Adrenal gland (tissue), 5 donors: Measurements from ENCODE around the gene CAMK4.

ENCODE experiments used
- POLR2A ChIP-seq, 2 donors: fragments of 450-650 bp; IDR thresholded peaks; one replicate each; pipeline ENCODE4 v1.6.1; 2017; ENCODE audit warnings: antibody characterized with exemption in 2 of 2, mild to moderate bottlenecking in 2 of 2, moderate library complexity in 1 of 2
- TF ChIP-seq, protein P1 (sequence below), 6 experiments: fragments of 450-650 bp in 4 of 6; fragments of 200-600 bp in 2 of 6; sonication (generic) in 1 of 6; IDR thresholded peaks; 1 replicate in 5 of 6; 2 replicates in 1 of 6; pipeline versions ENCODE4 v1.5.1 to v1.8.0; 2016 to 2021; ENCODE audit warnings: antibody characterized with exemption in 6 of 6, mild to moderate bottlenecking in 2 of 6, moderate library complexity in 1 of 6
- donor health status: DM: no; HTN: no; CAD: no.

GRCh38 chr5:111256128-111256527, 31.9 kb downstream of the CAMK4 start:
- TF ChIP-seq, protein P1, sequence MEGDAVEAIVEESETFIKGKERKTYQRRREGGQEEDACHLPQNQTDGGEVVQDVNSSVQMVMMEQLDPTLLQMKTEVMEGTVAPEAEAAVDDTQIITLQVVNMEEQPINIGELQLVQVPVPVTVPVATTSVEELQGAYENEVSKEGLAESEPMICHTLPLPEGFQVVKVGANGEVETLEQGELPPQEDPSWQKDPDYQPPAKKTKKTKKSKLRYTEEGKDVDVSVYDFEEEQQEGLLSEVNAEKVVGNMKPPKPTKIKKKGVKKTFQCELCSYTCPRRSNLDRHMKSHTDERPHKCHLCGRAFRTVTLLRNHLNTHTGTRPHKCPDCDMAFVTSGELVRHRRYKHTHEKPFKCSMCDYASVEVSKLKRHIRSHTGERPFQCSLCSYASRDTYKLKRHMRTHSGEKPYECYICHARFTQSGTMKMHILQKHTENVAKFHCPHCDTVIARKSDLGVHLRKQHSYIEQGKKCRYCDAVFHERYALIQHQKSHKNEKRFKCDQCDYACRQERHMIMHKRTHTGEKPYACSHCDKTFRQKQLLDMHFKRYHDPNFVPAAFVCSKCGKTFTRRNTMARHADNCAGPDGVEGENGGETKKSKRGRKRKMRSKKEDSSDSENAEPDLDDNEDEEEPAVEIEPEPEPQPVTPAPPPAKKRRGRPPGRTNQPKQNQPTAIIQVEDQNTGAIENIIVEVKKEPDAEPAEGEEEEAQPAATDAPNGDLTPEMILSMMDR (IDR thresholded peaks at IDR 0.05) = no peak
- TF ChIP-seq POLR2A (IDR thresholded peaks at IDR 0.05) = no peak
